Tongue (tissue), 2 donors: Measurements from ENCODE around the gene DENND4A. TPM values are rescaled to one million over a fixed set of nuclear protein-coding genes. Genes with fewer than 3 reads are reported as not detected.

ENCODE experiments used
- DNase-seq: peaks from one replicate; pipeline ENCODE4 v3.0.0-alpha.2; 2015
- total RNA-seq: library from RNA; depleted of rRNA; stranded (reverse); fragments of >200 nt; gene quantifications from one replicate; pipeline ENCODE4 v1.2.3, GENCODE V29; 2014

DENND4A gene
- total RNA-seq, 1 donor from 2014 or later, result 58.4 TPM

GRCh38 chr15:65666257-65666656 is 125.8 kb downstream of the DENND4A start:
- no peak for DNase-seq

GRCh38 chr15:65663521-65663920 is 128.6 kb downstream of the DENND4A start:
- DNase-seq, result no peak

- no peak for DNase-seq
Observed at GRCh38 chr15:65660927-65661326, 131.2 kb downstream of the DENND4A start.

GRCh38 chr15:65659502-65660052 is 132.5 kb downstream of the DENND4A start:
- no peak for DNase-seq

- no peak for DNase-seq
Observed at GRCh38 chr15:65655457-65655856, 136.6 kb downstream of the DENND4A start.

GRCh38 chr15:65655026-65655425 is 137.1 kb downstream of the DENND4A start:
- DNase-seq, result no peak

GRCh38 chr15:65653801-65654521 is 138.1 kb downstream of the DENND4A start:
- DNase-seq, result no peak

GRCh38 chr15:65653341-65653740 is 138.8 kb downstream of the DENND4A start:
- no peak for DNase-seq

GRCh38 chr15:65651831-65652749 is 140.0 kb downstream of the DENND4A start:
- DNase-seq, result no peak

GRCh38 chr15:65651042-65651322 is 141.1 kb downstream of the DENND4A start:
- DNase-seq, result no peak

GRCh38 chr15:65650312-65651041 is 141.6 kb downstream of the DENND4A start:
- DNase-seq, result no peak

GRCh38 chr15:65646486-65646885 is 145.6 kb downstream of the DENND4A start:
- no peak for DNase-seq

- no peak for DNase-seq
Observed at GRCh38 chr15:65645392-65645791, 146.7 kb downstream of the DENND4A start.

GRCh38 chr15:65644282-65644681 is 147.8 kb downstream of the DENND4A start:
- DNase-seq, result no peak

- no peak for DNase-seq
Observed at GRCh38 chr15:65642594-65642993, 149.5 kb downstream of the DENND4A start.

GRCh38 chr15:65641768-65642475 is 150.2 kb downstream of the DENND4A start:
- DNase-seq, result peak; percentile 16

- no peak for DNase-seq
Observed at GRCh38 chr15:65639509-65639908, 152.6 kb downstream of the DENND4A start.

GRCh38 chr15:65638681-65639089 is 153.4 kb downstream of the DENND4A start:
- peak; percentile 88 for DNase-seq

- no peak for DNase-seq
Observed at GRCh38 chr15:65638109-65638508, 154.0 kb downstream of the DENND4A start.

GRCh38 chr15:65634356-65634755 is 157.7 kb downstream of the DENND4A start:
- DNase-seq, result no peak

- no peak for DNase-seq
Observed at GRCh38 chr15:65633752-65634151, 158.3 kb downstream of the DENND4A start.
